Astrocyte (in vitro differentiated cells and primary cell): ENCODE results near the gene TRIP4.

Source experiments
- EZH2 ChIP-seq: IDR thresholded peaks from 2 replicates; pipeline ENCODE4 v1.6.1; 2012; ENCODE audit warnings: mild to moderate bottlenecking, low read length, inconsistent platforms; ENCODE audit not compliant: insufficient read depth
- TF ChIP-seq, protein P1 (sequence below): IDR thresholded peaks from 2 replicates; pipeline ENCODE4 v1.5.1; 2011; ENCODE audit warnings: low read depth, mild to moderate bottlenecking, inconsistent platforms, low read length, moderate library complexity; ENCODE audit not compliant: insufficient read depth

GRCh38 chr15:64437982-64438381 is 50.3 kb downstream of the TRIP4 start:
- TF ChIP-seq, protein P1, sequence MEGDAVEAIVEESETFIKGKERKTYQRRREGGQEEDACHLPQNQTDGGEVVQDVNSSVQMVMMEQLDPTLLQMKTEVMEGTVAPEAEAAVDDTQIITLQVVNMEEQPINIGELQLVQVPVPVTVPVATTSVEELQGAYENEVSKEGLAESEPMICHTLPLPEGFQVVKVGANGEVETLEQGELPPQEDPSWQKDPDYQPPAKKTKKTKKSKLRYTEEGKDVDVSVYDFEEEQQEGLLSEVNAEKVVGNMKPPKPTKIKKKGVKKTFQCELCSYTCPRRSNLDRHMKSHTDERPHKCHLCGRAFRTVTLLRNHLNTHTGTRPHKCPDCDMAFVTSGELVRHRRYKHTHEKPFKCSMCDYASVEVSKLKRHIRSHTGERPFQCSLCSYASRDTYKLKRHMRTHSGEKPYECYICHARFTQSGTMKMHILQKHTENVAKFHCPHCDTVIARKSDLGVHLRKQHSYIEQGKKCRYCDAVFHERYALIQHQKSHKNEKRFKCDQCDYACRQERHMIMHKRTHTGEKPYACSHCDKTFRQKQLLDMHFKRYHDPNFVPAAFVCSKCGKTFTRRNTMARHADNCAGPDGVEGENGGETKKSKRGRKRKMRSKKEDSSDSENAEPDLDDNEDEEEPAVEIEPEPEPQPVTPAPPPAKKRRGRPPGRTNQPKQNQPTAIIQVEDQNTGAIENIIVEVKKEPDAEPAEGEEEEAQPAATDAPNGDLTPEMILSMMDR, result no peak
- no peak for TF ChIP-seq EZH2
